ENCODE measurements around the gene SCN1B.

GRCh38 chr19:34999498-35000337 is 30.6 kb upstream of the SCN1B start, which contains the start of gene GRAMD1A:
- no peak for TF ChIP-seq CTCF (IDR thresholded peaks at IDR 0.05 in 4 of 5, conservative IDR thresholded peaks at IDR 0.05 in 1 of 5)
- TF ChIP-seq POLR2A (IDR thresholded peaks at IDR 0.05): peak; percentile 6 to 79
